ENCODE measurements around the gene APP. TPM values are rescaled to one million over a fixed set of nuclear protein-coding genes. Genes with fewer than 3 reads are reported as not detected.

The APP gene
- total and polyA plus RNA-seq, 10 of the 15 experiments (the other 5 are each of a cell fraction or from before 2014, with no cell fraction given): 8.8 to 94.9 (median 51.0) TPM

DNA sequence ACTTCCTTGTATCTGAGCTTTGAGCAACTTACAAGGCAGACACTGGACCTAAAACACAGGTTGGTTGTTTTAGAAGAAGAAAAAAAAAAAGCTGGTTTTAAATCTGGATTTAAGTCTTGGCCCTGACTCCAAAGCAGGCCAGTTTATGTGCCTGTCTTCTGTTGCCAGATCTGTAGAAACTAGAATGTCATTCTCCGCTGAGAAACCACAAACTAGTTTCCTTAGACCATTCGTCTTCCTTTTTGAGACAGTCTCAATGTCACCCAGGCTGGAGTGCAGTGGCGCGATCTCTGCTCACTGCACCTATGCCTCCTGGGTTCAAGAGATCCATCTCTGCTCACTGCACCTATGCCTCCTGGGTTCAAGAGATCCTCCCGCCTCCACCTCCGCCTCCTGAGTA, 33.9 kb downstream of the APP start (continued):
- TF ChIP-seq, protein P1, sequence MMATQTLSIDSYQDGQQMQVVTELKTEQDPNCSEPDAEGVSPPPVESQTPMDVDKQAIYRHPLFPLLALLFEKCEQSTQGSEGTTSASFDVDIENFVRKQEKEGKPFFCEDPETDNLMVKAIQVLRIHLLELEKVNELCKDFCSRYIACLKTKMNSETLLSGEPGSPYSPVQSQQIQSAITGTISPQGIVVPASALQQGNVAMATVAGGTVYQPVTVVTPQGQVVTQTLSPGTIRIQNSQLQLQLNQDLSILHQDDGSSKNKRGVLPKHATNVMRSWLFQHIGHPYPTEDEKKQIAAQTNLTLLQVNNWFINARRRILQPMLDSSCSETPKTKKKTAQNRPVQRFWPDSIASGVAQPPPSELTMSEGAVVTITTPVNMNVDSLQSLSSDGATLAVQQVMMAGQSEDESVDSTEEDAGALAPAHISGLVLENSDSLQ (IDR thresholded peaks at IDR 0.05): peak; percentile 87
- TF ChIP-seq SIX5 (IDR thresholded peaks at IDR 0.05; ENCODE audit: low read depth, low read length, severe bottlenecking): no peak
- peak; percentile 96 for TF ChIP-seq RUNX3 (IDR thresholded peaks at IDR 0.05; ENCODE audit: low read length)
- TF ChIP-seq NR2C1 (IDR thresholded peaks at IDR 0.05): no peak
- TF ChIP-seq, protein P2, sequence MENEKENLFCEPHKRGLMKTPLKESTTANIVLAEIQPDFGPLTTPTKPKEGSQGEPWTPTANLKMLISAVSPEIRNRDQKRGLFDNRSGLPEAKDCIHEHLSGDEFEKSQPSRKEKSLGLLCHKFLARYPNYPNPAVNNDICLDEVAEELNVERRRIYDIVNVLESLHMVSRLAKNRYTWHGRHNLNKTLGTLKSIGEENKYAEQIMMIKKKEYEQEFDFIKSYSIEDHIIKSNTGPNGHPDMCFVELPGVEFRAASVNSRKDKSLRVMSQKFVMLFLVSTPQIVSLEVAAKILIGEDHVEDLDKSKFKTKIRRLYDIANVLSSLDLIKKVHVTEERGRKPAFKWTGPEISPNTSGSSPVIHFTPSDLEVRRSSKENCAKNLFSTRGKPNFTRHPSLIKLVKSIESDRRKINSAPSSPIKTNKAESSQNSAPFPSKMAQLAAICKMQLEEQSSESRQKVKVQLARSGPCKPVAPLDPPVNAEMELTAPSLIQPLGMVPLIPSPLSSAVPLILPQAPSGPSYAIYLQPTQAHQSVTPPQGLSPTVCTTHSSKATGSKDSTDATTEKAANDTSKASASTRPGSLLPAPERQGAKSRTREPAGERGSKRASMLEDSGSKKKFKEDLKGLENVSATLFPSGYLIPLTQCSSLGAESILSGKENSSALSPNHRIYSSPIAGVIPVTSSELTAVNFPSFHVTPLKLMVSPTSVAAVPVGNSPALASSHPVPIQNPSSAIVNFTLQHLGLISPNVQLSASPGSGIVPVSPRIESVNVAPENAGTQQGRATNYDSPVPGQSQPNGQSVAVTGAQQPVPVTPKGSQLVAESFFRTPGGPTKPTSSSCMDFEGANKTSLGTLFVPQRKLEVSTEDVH (IDR thresholded peaks at IDR 0.05; ENCODE audit: low read depth, partially characterized antibody): no peak
- no peak for TF ChIP-seq SP1 (IDR thresholded peaks at IDR 0.05; ENCODE audit: low read depth, low read length)
- peak; percentile 54; the same call in 1 of the 2 replicates for TF ChIP-seq BCL11A (IDR thresholded peaks at IDR 0.05; ENCODE audit: low read depth, low read length)
- TF ChIP-seq HDAC2 (IDR thresholded peaks at IDR 0.05): no peak
- no peak for TF ChIP-seq CHD2 (IDR thresholded peaks at IDR 0.05; ENCODE audit: borderline replicate concordance, low read depth, low read length)
- peak; percentile 82 for TF ChIP-seq CBFB (IDR thresholded peaks at IDR 0.05; ENCODE audit: low read depth)
- peak; percentile 47; the same call in 1 of the 2 replicates for TF ChIP-seq PAX5 (IDR thresholded peaks at IDR 0.05; ENCODE audit: borderline replicate concordance, low read depth, low read length)
- TF ChIP-seq SMARCA5 (IDR thresholded peaks at IDR 0.05): no peak
- TF ChIP-seq STAT1 (conservative IDR thresholded peaks at IDR 0.05): no peak
- TF ChIP-seq FOXM1 (IDR thresholded peaks at IDR 0.05; ENCODE audit: low read depth, low read length): peak; percentile 25; the same call in 1 of the 2 replicates
- TF ChIP-seq MYC (IDR thresholded peaks at IDR 0.05; ENCODE audit: insufficient read depth, insufficient read length, insufficient replicate concordance, low read length, severe bottlenecking): no peak
- no peak for TF ChIP-seq HCFC1 (IDR thresholded peaks at IDR 0.05; ENCODE audit: low read length)
- no peak for TF ChIP-seq TARDBP (IDR thresholded peaks at IDR 0.05; ENCODE audit: borderline replicate concordance)
- TF ChIP-seq TCF12 (IDR thresholded peaks at IDR 0.05; ENCODE audit: low read depth, low read length): no peak
- TF ChIP-seq CREB1 (IDR thresholded peaks at IDR 0.05; ENCODE audit: low read depth): no peak
- peak; percentile 49; the same call in 1 of the 2 replicates for TF ChIP-seq ZBED1 (IDR thresholded peaks at IDR 0.05; ENCODE audit: borderline replicate concordance)
- TF ChIP-seq RAD21 (IDR thresholded peaks at IDR 0.05; ENCODE audit: insufficient read depth, low read depth, low read length): no peak
- no peak for TF ChIP-seq JUNB (IDR thresholded peaks at IDR 0.05)
- TF ChIP-seq, protein P3, sequence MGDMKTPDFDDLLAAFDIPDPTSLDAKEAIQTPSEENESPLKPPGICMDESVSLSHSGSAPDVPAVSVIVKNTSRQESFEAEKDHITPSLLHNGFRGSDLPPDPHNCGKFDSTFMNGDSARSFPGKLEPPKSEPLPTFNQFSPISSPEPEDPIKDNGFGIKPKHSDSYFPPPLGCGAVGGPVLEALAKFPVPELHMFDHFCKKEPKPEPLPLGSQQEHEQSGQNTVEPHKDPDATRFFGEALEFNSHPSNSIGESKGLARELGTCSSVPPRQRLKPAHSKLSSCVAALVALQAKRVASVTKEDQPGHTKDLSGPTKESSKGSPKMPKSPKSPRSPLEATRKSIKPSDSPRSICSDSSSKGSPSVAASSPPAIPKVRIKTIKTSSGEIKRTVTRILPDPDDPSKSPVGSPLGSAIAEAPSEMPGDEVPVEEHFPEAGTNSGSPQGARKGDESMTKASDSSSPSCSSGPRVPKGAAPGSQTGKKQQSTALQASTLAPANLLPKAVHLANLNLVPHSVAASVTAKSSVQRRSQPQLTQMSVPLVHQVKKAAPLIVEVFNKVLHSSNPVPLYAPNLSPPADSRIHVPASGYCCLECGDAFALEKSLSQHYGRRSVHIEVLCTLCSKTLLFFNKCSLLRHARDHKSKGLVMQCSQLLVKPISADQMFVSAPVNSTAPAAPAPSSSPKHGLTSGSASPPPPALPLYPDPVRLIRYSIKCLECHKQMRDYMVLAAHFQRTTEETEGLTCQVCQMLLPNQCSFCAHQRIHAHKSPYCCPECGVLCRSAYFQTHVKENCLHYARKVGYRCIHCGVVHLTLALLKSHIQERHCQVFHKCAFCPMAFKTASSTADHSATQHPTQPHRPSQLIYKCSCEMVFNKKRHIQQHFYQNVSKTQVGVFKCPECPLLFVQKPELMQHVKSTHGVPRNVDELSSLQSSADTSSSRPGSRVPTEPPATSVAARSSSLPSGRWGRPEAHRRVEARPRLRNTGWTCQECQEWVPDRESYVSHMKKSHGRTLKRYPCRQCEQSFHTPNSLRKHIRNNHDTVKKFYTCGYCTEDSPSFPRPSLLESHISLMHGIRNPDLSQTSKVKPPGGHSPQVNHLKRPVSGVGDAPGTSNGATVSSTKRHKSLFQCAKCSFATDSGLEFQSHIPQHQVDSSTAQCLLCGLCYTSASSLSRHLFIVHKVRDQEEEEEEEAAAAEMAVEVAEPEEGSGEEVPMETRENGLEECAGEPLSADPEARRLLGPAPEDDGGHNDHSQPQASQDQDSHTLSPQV (IDR thresholded peaks at IDR 0.05): no peak
- TF ChIP-seq IKZF2 (IDR thresholded peaks at IDR 0.05): peak in 1 of 2 experiments; percentile 30; a peak in 1 of 4 replicates
- TF ChIP-seq SPI1 (IDR thresholded peaks at IDR 0.05; ENCODE audit: borderline replicate concordance, insufficient read depth, low read depth, low read length): no peak
- TF ChIP-seq ZZZ3 (IDR thresholded peaks at IDR 0.05; ENCODE audit: control insufficient read depth, insufficient read length, low read depth): no peak
- TF ChIP-seq POLR2AphosphoS2 (IDR thresholded peaks at IDR 0.05; ENCODE audit: low read depth, low read length): no peak
- no peak for TF ChIP-seq ZNF24 (IDR thresholded peaks at IDR 0.05)

Data from GM12878 (cell line).